Vagina (tissue), 2 donors: ENCODE measurements around the gene ARHGAP40. TPM values are rescaled to one million over a fixed set of nuclear protein-coding genes. Genes with fewer than 3 reads are reported as not detected.

Source experiments
- DNase-seq, 2 donors: peaks; one replicate each; pipeline ENCODE4 v3.0.0-alpha.2; 2017; ENCODE audit errors: extremely low spot score in 2 of 2
- H3K27ac ChIP-seq: fragments of 200-600 bp; sonication (generic); one replicate; pipeline ENCODE4 v1.5.1; 2019
- H3K27me3 ChIP-seq: fragments of 200-600 bp; sonication (generic); one replicate; pipeline ENCODE4 v1.5.1; 2019
- H3K36me3 ChIP-seq, 2 donors: fragments of 200-600 bp; sonication (generic); one replicate each; pipeline ENCODE4 v1.5.1; 2017 to 2019
- H3K4me1 ChIP-seq: fragments of 200-600 bp; sonication (generic); one replicate; pipeline ENCODE4 v1.5.1; 2019
- H3K4me3 ChIP-seq, 2 donors: fragments of 200-600 bp; sonication (generic); 1 replicate in 1 of 2; 2 replicates in 1 of 2; pipeline ENCODE4 v1.5.1; 2016 to 2019
- H3K9me3 ChIP-seq: fragments of 200-600 bp; sonication (generic); one replicate; pipeline ENCODE4 v1.5.1; 2019
- POLR2A ChIP-seq, 2 donors: fragments of 450-650 bp; IDR thresholded peaks; one replicate each; pipeline ENCODE4 v1.6.1; 2017; ENCODE audit warnings: antibody characterized with exemption in 2 of 2, mild to moderate bottlenecking in 2 of 2, moderate library complexity in 2 of 2
- POLR2AphosphoS5 ChIP-seq, 2 donors: sonication (generic); formaldehyde crosslinking; IDR thresholded peaks; one replicate each; pipeline ENCODE4 v1.9.0; 2017; ENCODE audit warnings: antibody characterized with exemption in 2 of 2, mild to moderate bottlenecking in 2 of 2, low read depth in 1 of 2; ENCODE audit not compliant: insufficient read depth in 1 of 2
- intact Hi-C: fragments of 100-400 bp; cut with DNase I; formaldehyde crosslinking; loops from one replicate; pipeline ENCODE4 v1.15.1; 2023
- total RNA-seq: library from RNA; depleted of rRNA; stranded (reverse); fragments of >200 nt; gene quantifications from one replicate; pipeline ENCODE4 v1.2.3, GENCODE V29; 2016
- TF ChIP-seq, protein P1 (sequence below), 3 experiments: fragments of 450-650 bp in 2 of 3; fragments of 200-600 bp in 1 of 3; sonication (generic) in 1 of 3; IDR thresholded peaks; one replicate each; pipeline ENCODE4 v1.5.1; 2017 to 2019; ENCODE audit warnings: antibody characterized with exemption in 3 of 3, mild to moderate bottlenecking in 2 of 3, moderate library complexity in 2 of 3

ARHGAP40 gene
- total RNA-seq, 1 donor from 2014 or later = 21.9 TPM

GRCh38 chr20:38652995-38653394, 51.4 kb downstream of the ARHGAP40 start:
- H3K36me3 ChIP-seq = no peaks in the 10 kb centered on the region
- H3K4me3 ChIP-seq = no peak overlapping the region
- H3K27me3 ChIP-seq = no peaks in the 10 kb centered on the region
- H3K9me3 ChIP-seq = no peaks in the 10 kb centered on the region
- H3K4me1 ChIP-seq = no peaks in the 10 kb centered on the region
- intact Hi-C loops = no loop called here
- no peak overlapping the region for H3K27ac ChIP-seq
- TF ChIP-seq POLR2A (IDR thresholded peaks at IDR 0.05) (no peak), POLR2AphosphoS5 (IDR thresholded peaks at IDR 0.05; ENCODE audit: insufficient read depth in 1 of 2, low read depth in 1 of 2) (no peak)
- TF ChIP-seq, protein P1, sequence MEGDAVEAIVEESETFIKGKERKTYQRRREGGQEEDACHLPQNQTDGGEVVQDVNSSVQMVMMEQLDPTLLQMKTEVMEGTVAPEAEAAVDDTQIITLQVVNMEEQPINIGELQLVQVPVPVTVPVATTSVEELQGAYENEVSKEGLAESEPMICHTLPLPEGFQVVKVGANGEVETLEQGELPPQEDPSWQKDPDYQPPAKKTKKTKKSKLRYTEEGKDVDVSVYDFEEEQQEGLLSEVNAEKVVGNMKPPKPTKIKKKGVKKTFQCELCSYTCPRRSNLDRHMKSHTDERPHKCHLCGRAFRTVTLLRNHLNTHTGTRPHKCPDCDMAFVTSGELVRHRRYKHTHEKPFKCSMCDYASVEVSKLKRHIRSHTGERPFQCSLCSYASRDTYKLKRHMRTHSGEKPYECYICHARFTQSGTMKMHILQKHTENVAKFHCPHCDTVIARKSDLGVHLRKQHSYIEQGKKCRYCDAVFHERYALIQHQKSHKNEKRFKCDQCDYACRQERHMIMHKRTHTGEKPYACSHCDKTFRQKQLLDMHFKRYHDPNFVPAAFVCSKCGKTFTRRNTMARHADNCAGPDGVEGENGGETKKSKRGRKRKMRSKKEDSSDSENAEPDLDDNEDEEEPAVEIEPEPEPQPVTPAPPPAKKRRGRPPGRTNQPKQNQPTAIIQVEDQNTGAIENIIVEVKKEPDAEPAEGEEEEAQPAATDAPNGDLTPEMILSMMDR (IDR thresholded peaks at IDR 0.05) = no peak
- no peak for DNase-seq

GRCh38 chr20:38657390-38657789, 55.8 kb downstream of the ARHGAP40 start:
- Histone ChIP-seq H3K4me3 (no peak overlapping the region), H3K36me3 (no peaks in the 10 kb centered on the region), H3K4me1 (no peaks in the 10 kb centered on the region), H3K9me3 (no peaks in the 10 kb centered on the region), H3K27ac (no peak overlapping the region), H3K27me3 (no peaks in the 10 kb centered on the region)
- intact Hi-C loops = no loop called here
- DNase-seq = no peak
- TF ChIP-seq, protein P1 (IDR thresholded peaks at IDR 0.05) = no peak
- TF ChIP-seq POLR2AphosphoS5 (IDR thresholded peaks at IDR 0.05; ENCODE audit: insufficient read depth in 1 of 2, low read depth in 1 of 2) = no peak
- TF ChIP-seq POLR2A (IDR thresholded peaks at IDR 0.05) = no peak

DNA sequence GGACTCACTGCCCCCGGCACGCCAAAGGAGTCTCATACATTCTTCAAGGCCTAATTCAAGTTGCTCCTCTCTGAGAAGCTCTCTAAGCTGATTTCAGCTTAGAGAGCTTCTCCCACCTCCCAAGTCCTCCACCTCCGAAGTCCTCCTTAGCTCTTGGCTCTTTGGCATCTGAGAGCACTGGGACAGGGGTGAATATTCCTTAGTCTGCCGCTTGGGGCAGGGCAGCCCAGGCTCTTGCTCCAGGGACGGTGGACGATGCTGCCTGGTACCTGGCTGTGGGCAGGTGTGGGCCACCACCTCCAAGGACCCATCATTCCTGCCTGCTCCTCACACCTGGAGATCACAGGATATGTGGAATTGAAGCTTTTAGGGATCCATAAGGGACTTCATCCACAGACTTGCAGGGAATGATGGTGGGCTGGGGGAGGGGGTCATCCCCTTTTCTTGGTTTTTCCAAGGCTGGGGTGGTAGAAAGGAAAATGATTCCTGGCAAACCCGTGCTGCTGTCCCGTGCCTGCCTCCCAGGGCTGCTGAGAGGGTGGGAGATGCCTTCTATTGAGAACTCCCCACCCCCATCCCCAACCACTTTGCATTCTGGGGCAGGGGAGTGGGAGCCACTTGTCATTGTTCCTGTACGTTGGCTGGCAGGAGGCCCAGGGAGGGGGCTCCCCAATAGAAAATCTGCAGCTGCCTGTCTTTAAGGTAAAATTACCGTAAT, 57.4 kb downstream of the ARHGAP40 start:
- TF ChIP-seq POLR2A (IDR thresholded peaks at IDR 0.05) (no peak), POLR2AphosphoS5 (IDR thresholded peaks at IDR 0.05; ENCODE audit: insufficient read depth in 1 of 2, low read depth in 1 of 2) (no peak)
- TF ChIP-seq, protein P1 (IDR thresholded peaks at IDR 0.05) = no peak
- H3K27me3 ChIP-seq = no peaks in the 10 kb centered on the region
- intact Hi-C loops = no loop called here

GRCh38 chr20:38659597-38659880, 57.9 kb downstream of the ARHGAP40 start:
- Histone ChIP-seq H3K4me3 (no peak overlapping the region), H3K9me3 (no peaks in the 10 kb centered on the region), H3K36me3 (no peaks in the 10 kb centered on the region), H3K27ac (no peak overlapping the region), H3K4me1 (no peaks in the 10 kb centered on the region), H3K27me3 (no peaks in the 10 kb centered on the region)
- intact Hi-C loops = no loop called here
- no peak for DNase-seq
- TF ChIP-seq POLR2AphosphoS5 (IDR thresholded peaks at IDR 0.05; ENCODE audit: insufficient read depth in 1 of 2, low read depth in 1 of 2) = no peak

More for the DNA sequence above, 57.4 kb downstream of the ARHGAP40 start:
- no peak for DNase-seq
- Histone ChIP-seq H3K4me1 (no peaks in the 10 kb centered on the region), H3K36me3 (no peaks in the 10 kb centered on the region), H3K27ac (no peak overlapping the region), H3K4me3 (no peak overlapping the region), H3K9me3 (no peaks in the 10 kb centered on the region)

- TF ChIP-seq POLR2A (IDR thresholded peaks at IDR 0.05) (no peak), POLR2AphosphoS5 (IDR thresholded peaks at IDR 0.05; ENCODE audit: insufficient read depth in 1 of 2, low read depth in 1 of 2) (no peak)
- TF ChIP-seq, protein P1 (IDR thresholded peaks at IDR 0.05) = no peak
- H3K27me3 ChIP-seq = no peaks in the 10 kb centered on the region
Measured at GRCh38 chr20:38660429-38660828, 58.8 kb downstream of the ARHGAP40 start.

More at GRCh38 chr20:38660429-38660828, 58.8 kb downstream of the ARHGAP40 start:
- no peaks in the 10 kb centered on the region for H3K36me3 ChIP-seq
- H3K27ac ChIP-seq = no peak overlapping the region
- H3K4me3 ChIP-seq = no peak overlapping the region
- intact Hi-C loops = no loop called here
- no peaks in the 10 kb centered on the region for H3K9me3 ChIP-seq
- H3K4me1 ChIP-seq = no peaks in the 10 kb centered on the region
- no peak for DNase-seq
